ENCODE results near the gene ROR1.

- TF ChIP-seq POLR2A (IDR thresholded peaks at IDR 0.05) (no peak), CTCF (IDR thresholded peaks at IDR 0.05) (no peak)
These were observed 184.7 kb downstream of the ROR1 start for GRCh38 chr1:63958556-63958955.

All from uterus (tissue), 2 donors.